GM12878 (cell line): ENCODE data around the gene HHLA2. TPM values are rescaled to one million over a fixed set of nuclear protein-coding genes. Genes with fewer than 3 reads are reported as not detected.

ENCODE experiments used
- ATAC-seq: fragments of 200-7000 bp; cut with Tn5 transposase; 3 replicates; pipeline ENCODE4 v1.9.1; 2020; ENCODE audit warnings: mild to moderate bottlenecking, moderate library complexity
- BruUV-seq: library from RNA; stranded (reverse); fragments of 400-500 nt; replicated peaks from 2 replicates; lab custom pipeline; 2021; lab: Mats Ljungman, UMichigan
- CTCF ChIA-PET: fragments of 300-600 bp; sonication (Branson Sonifier 250); formaldehyde crosslinking; extraction: SDS; loops from one replicate; lab custom pipeline; 2021; ENCODE audit warnings: inconsistent platforms; lab: Yijun Ruan, JAX
- POLR2A ChIA-PET: fragments of 350-600 bp; formaldehyde crosslinking; extraction: SDS; loops from one replicate; lab custom pipeline; 2021; ENCODE audit warnings: inconsistent platforms; lab: Charles Lee
- RAD21 ChIA-PET: fragments of 300-600 bp; sonication (Branson Sonifier 250); formaldehyde crosslinking; loops from one replicate; lab custom pipeline; 2023; ENCODE audit warnings: antibody characterized with exemption; ENCODE audit not compliant: unreplicated experiment; lab: Charles Lee
- SMC1A ChIA-PET: fragments of 300-600 bp; sonication (Branson Sonifier 250); formaldehyde crosslinking; loops from one replicate; lab custom pipeline; 2023; ENCODE audit not compliant: unreplicated experiment, uncharacterized antibody; lab: Charles Lee
- DNase-seq: peaks from one replicate; pipeline ENCODE4 v3.0.0-alpha.2; 2011; ENCODE audit warnings: low read depth, low spot score
- FAIRE-seq: peaks from 3 replicates; lab custom pipeline; 2011; peaks lifted over from hg19 to GRCh38; lab: Jason Lieb, UNC
- H2AFZ ChIP-seq: 2 replicates; pipeline ENCODE4 v1.6.0; 2011; ENCODE audit warnings: low read depth, low read length, control low read depth; ENCODE audit not compliant: control insufficient read depth
- H3K27ac ChIP-seq: 2 replicates; pipeline ENCODE4 v1.5.1; 2011; ENCODE audit warnings: control low read depth; ENCODE audit not compliant: control insufficient read depth, insufficient read depth
- H3K27me3 ChIP-seq, 2 experiments: replicated peaks in 1 of 2; 2 replicates each; pipeline versions ENCODE4 v1.6.0 to v1.6.1; 2011; ENCODE audit warnings: low read length in 1 of 2; ENCODE audit not compliant: control insufficient read depth in 2 of 2, insufficient read depth in 2 of 2
- H3K36me3 ChIP-seq, 2 experiments: 2 replicates each; pipeline ENCODE4 v1.5.1; 2011; ENCODE audit warnings: low read length in 1 of 2; ENCODE audit not compliant: control insufficient read depth in 2 of 2, insufficient read depth in 2 of 2
- H3K4me1 ChIP-seq: 2 replicates; pipeline ENCODE4 v1.6.1; 2011; ENCODE audit warnings: mild to moderate bottlenecking, low read length, moderate library complexity, mixed read lengths; ENCODE audit not compliant: control insufficient read depth, insufficient read depth
- H3K4me2 ChIP-seq: 2 replicates; pipeline ENCODE4 v1.6.0; 2011; ENCODE audit warnings: control low read depth; ENCODE audit not compliant: control insufficient read depth, insufficient read depth
- H3K4me3 ChIP-seq: fragments of 200-600 bp; sonication (generic); 2 replicates; pipeline ENCODE4 v1.5.1; 2016
- H3K79me2 ChIP-seq: 2 replicates; pipeline ENCODE4 v1.6.0; 2011; ENCODE audit warnings: low read length; ENCODE audit not compliant: control insufficient read depth, insufficient read depth
- H3K9ac ChIP-seq: 2 replicates; pipeline ENCODE4 v1.8.0; 2011; ENCODE audit warnings: low read length, control low read depth, mixed read lengths; ENCODE audit not compliant: control insufficient read depth, insufficient read depth
- H3K9me3 ChIP-seq: replicated peaks from 3 replicates; pipeline ENCODE4 v1.5.1; 2011; ENCODE audit warnings: mild to moderate bottlenecking, low read length; ENCODE audit not compliant: control insufficient read depth, insufficient read depth
- H4K20me1 ChIP-seq: 2 replicates; pipeline ENCODE4 v1.6.0; 2011; ENCODE audit not compliant: control insufficient read depth, insufficient read depth
- BHLHE40 ChIP-seq, 2 experiments: fragments of 450-650 bp in 1 of 2; IDR thresholded peaks; 2 replicates each; pipeline ENCODE4 v1.6.1; 2011 to 2017; ENCODE audit warnings: low read depth in 2 of 2, borderline replicate concordance in 1 of 2, improper control_type of control experiment in 1 of 2, low read length in 1 of 2, mild to moderate bottlenecking in 1 of 2
- CHD4 ChIP-seq: fragments of 200-600 bp; sonication (generic); IDR thresholded peaks from 2 replicates; pipeline ENCODE4 v1.6.1; 2016; ENCODE audit warnings: mild to moderate bottlenecking
- EED ChIP-seq: sonication (generic); IDR thresholded peaks from 2 replicates; pipeline ENCODE4 v1.6.1; 2016; ENCODE audit warnings: antibody characterized with exemption, low read depth
- ELK1 ChIP-seq: IDR thresholded peaks from 2 replicates; pipeline ENCODE4 v1.6.1; 2012; ENCODE audit warnings: low read depth, low read length, improper control_type of control experiment
- IKZF1 ChIP-seq: fragments of 450-650 bp; conservative IDR thresholded peaks from 2 replicates; pipeline ENCODE4 v1.6.1; 2017; ENCODE audit warnings: antibody characterized with exemption, mild to moderate bottlenecking
- LARP7 ChIP-seq: fragments of 450-650 bp; IDR thresholded peaks from 2 replicates; pipeline ENCODE4 v1.6.1; 2017; ENCODE audit warnings: mild to moderate bottlenecking
- MEF2B ChIP-seq: fragments of 450-650 bp; IDR thresholded peaks from 2 replicates; pipeline ENCODE4 v1.6.1; 2018; ENCODE audit warnings: mild to moderate bottlenecking, moderate library complexity; ENCODE audit not compliant: partially characterized antibody, poor library complexity, severe bottlenecking
- RAD21 ChIP-seq: IDR thresholded peaks from 2 replicates; pipeline ENCODE4 v1.6.1; 2011; ENCODE audit warnings: mild to moderate bottlenecking, low read depth, low read length, moderate library complexity; ENCODE audit not compliant: insufficient read depth
- ZNF592 ChIP-seq: fragments of 450-650 bp; IDR thresholded peaks from 2 replicates; pipeline ENCODE4 v1.6.1; 2017; ENCODE audit warnings: mild to moderate bottlenecking, moderate library complexity
- WGBS: methylation state at CpG from one replicate; pipeline ENCODE4 v1.1.6; 2016; ENCODE audit warnings: low lambda C conversion rate; ENCODE audit not compliant: insufficient replicate concordance, insufficient coverage; ENCODE audit errors: missing lambda C conversion rate; 5-methylcytosine and 5-hydroxymethylcytosine counted together
- in situ Hi-C: fragments of 300-500 bp; cut with MboI; formaldehyde crosslinking; loops from 9 replicates; pipeline ENCODE4 v1.14.3; 2018; ENCODE audit warnings: mixed read lengths
- intact Hi-C: fragments of 100-400 bp; cut with micrococcal nuclease; formaldehyde crosslinking; loops from one replicate; pipeline ENCODE4 v1.14.2; 2022; ENCODE audit not compliant: unreplicated experiment
- polyA plus RNA-seq, 11 experiments: library from polyadenylated mRNA; depleted of rRNA in 4 of 11; unstranded in 6 of 11; stranded (reverse) in 5 of 11; fragments of >200 nt; fragmentation: Nextera tagmentation in 4 of 11; fragmentation: Illumina TruSeq in 1 of 11; extraction: Ambion mirVana in 4 of 11; extraction: Trizol in 1 of 11; gene quantifications; 1 replicate in 1 of 11; 2 replicates in 10 of 11; pipeline versions ENCODE4 v1.2.1 to v1.2.3, GENCODE V29; 2011 to 2016; ENCODE audit warnings: inconsistent platforms in 2 of 11, missing spikeins in 2 of 11, low read depth in 1 of 11
- total RNA-seq, 4 experiments: library from RNA; depleted of rRNA in 3 of 4; stranded (reverse); fragments of >200 nt in 3 of 4; fragmentation: Illumina TruSeq in 1 of 4; extraction: Trizol in 1 of 4; gene quantifications; 2 replicates each; pipeline versions ENCODE4 v1.2.1 to v1.2.3, GENCODE V29; 2013 to 2021
- TF ChIP-seq, protein P1 (sequence below): fragments of 450-650 bp; IDR thresholded peaks from 2 replicates; pipeline ENCODE4 v1.6.1; 2016; ENCODE audit warnings: mild to moderate bottlenecking
- TF ChIP-seq, protein P2 (sequence below): fragments of 150-350 bp; IDR thresholded peaks from 2 replicates; pipeline ENCODE4 v1.6.1; 2014; ENCODE audit warnings: mild to moderate bottlenecking, low read depth, low read length

HHLA2 gene
- total and polyA plus RNA-seq, 10 of the 15 experiments (the other 5 are each of a cell fraction or from before 2014, with no cell fraction given), result 0.11 to 1.3 (median 0.28) TPM; not detected in 1

DNA sequence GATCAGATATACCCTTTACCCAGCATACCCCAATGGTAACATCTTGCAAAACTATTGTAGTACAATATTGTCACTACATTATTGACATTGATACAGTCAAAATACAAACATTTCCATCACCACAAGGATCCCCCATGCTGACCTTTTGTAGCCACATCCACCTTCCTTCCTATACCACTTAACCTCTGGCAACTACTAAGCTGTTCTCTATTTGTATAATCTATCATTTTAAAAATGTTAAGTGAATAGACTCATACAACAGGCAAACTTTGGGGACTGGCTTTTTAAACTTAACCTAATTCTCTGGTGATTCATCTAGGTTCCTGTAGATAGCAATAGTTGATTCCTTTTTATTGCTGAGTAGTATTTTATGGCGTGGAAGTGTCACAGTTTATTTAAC is 44.5 kb upstream of the HHLA2 start:
- Histone ChIP-seq H3K79me2 (no peaks in the 10 kb centered on the region), H3K9me3 (no peaks in the 10 kb centered on the region), H3K4me3 (no peak overlapping the region), H4K20me1 (no peaks in the 10 kb centered on the region), H3K36me3 (no peaks in the 10 kb centered on the region), H3K27me3 (no peaks in the 10 kb centered on the region), H3K4me1 (no peaks in the 10 kb centered on the region), H3K4me2 (no peak overlapping the region), H2AFZ (no peak overlapping the region), H3K27ac (no peak overlapping the region), H3K9ac (no peak overlapping the region)
- no TSS peak for BruUV-seq
- no peak for DNase-seq
- no peak for ATAC-seq
- intact Hi-C loops, result no loop called here
- no peak for TF ChIP-seq CHD4
- no peak for TF ChIP-seq ELK1
- no peak for TF ChIP-seq RAD21
- no peak for TF ChIP-seq LARP7
- TF ChIP-seq ZNF592, result no peak
- TF ChIP-seq, protein P1, sequence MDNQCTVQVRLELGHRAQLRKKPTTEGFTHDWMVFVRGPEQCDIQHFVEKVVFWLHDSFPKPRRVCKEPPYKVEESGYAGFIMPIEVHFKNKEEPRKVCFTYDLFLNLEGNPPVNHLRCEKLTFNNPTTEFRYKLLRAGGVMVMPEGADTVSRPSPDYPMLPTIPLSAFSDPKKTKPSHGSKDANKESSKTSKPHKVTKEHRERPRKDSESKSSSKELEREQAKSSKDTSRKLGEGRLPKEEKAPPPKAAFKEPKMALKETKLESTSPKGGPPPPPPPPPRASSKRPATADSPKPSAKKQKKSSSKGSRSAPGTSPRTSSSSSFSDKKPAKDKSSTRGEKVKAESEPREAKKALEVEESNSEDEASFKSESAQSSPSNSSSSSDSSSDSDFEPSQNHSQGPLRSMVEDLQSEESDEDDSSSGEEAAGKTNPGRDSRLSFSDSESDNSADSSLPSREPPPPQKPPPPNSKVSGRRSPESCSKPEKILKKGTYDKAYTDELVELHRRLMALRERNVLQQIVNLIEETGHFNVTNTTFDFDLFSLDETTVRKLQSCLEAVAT, result no peak
- TF ChIP-seq BHLHE40 (IDR thresholded peaks at IDR 0.05; ENCODE audit: borderline replicate concordance in 1 of 2, low read depth in 2 of 2, low read length in 1 of 2), result no peak
- TF ChIP-seq EED, result no peak
- TF ChIP-seq, protein P2, sequence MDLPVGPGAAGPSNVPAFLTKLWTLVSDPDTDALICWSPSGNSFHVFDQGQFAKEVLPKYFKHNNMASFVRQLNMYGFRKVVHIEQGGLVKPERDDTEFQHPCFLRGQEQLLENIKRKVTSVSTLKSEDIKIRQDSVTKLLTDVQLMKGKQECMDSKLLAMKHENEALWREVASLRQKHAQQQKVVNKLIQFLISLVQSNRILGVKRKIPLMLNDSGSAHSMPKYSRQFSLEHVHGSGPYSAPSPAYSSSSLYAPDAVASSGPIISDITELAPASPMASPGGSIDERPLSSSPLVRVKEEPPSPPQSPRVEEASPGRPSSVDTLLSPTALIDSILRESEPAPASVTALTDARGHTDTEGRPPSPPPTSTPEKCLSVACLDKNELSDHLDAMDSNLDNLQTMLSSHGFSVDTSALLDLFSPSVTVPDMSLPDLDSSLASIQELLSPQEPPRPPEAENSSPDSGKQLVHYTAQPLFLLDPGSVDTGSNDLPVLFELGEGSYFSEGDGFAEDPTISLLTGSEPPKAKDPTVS, result no peak
- TF ChIP-seq IKZF1, result no peak
- no peak for TF ChIP-seq MEF2B
- ChIA-PET CTCF (interaction anchor here (0.9 to 1.3 kb wide), 2 partner anchors 28 to 46 kb away, joined by 3 to 4 read pairs; no protein-coding TSS in a partner anchor), SMC1A (no interaction called here), RAD21 (no interaction called here), POLR2A (no interaction called here)
- FAIRE-seq, result no peak
- 94% methylated on average over 1 of the region's 1 CpG for WGBS
- in situ Hi-C loops, result no loop called here
